ENCODE results near the gene LRBA. TPM values are rescaled to one million over a fixed set of nuclear protein-coding genes. Genes with fewer than 3 reads are reported as not detected.
"Not testable (repeated sequence)": the region's sequence is repeated elsewhere in the genome, so short reads cannot be mapped to it uniquely, and the experiment has no call there.

Gene LRBA
- polyA plus RNA-seq, 4 donors, result 56.5 to 78.7 (median 64.2) TPM

DNA sequence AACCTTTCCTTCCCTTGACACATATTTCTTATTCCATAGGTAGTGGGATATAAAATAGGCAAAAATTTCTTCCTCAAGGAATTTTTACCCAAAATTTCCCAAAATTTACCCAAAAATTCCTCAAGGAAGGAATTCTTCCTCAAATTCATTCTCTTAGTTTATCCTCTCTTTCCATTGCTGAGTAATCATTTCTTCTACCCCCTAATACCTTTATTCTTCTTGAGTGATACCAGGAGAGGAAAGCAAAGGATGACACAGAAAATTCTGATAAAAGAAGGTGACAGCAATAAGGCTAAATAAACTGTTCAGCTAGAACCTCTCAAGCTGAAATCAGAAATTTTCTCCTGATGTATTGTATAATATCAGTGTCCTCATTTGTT lies 624.6 kb downstream of the LRBA start:
- DNase-seq (ENCODE audit: low read depth in 4 of 4, low spot score in 2 of 4), result no peak

DNA sequence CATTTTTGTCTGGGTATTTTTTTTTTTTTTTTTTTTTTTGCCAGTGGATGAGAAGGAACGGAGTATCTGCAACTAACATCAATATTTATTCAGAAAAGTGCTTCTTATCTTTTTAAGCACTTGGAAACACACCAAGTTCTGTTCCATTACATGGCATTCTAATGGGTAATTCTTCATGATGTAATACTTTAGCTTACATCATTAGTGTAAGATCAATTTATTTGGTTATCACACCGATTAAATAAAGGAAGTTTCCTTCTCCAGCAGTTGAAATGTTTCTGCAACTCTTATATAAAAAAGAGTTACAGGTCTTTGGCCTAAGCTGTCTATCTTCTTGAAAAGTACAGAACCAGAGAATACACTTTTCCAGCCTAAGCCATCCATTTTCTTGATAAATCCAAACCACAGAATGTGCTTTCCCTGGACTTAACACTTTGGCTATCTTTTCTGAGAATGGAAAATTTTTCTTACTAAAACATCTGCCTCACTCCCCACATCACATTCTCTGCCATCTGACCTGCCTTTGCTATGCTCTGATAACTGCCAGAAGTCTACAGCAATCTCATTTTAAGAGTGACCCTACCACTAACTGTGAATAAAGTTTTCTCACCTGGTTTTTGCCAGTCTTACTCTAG lies 625.1 kb downstream of the LRBA start:
- no peak for DNase-seq (ENCODE audit: low read depth in 4 of 4, low spot score in 2 of 4)

DNA sequence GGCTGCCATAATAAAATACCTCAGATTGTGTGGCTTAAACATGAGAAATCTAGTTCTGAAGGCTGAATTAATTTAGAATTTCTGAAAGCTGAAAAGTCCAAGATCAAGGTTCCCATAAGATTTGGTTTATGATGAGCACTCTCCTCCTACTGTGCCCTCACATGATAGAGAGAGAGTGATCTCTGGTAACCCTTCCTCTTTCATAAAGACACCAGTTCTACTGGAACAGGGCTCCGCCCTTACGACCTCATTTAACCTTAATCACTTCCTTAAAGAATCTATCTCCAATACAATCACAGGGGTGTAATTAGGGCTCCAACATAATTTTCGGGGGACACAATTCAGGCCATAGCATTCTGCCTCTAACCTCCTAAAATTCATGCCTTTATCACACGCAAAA lies 627.1 kb downstream of the LRBA start:
- DNase-seq (ENCODE audit: low read depth in 4 of 4, low spot score in 2 of 4), result no peak

DNA sequence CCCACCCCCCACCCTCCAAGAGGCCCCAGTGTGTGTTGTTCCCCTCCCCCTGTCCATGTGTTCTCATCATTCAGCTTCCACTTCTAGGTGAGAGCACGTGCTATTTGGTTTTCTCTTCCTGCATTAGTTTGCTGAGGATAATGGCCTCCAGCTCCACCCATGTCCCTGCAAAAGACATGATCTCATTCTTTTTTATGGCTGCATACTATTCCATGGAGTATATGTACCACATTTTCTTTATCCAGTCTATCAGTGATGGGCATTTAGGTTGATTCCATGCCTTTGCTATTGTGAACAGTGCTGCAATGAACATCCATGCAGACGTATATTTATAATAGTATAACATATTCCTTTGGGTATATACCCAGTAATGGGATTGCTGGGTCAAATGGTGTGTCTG lies 628.7 kb downstream of the LRBA start:
- not testable (repeated sequence) for DNase-seq (ENCODE audit: low read depth in 4 of 4, low spot score in 2 of 4)

DNA sequence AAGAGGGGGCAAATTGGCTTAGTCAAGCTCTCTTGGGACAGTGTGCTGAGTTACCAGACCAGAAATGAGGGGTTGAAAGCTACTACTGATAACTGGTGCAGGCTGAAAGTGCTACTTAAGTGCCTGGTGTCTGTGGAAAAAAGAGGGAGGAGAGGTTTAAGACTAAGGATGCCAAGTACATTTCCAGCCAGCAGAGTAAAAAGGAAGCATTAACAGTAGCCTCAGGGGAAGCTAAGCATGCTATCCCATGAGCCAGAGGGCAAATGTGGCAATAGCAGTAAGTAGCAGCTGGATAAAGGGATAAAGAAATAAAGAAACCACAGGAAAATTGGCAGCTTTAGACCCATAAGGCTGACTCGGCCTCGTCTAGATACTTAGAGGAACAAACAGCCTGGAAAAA lies 629.5 kb downstream of the LRBA start:
- DNase-seq (ENCODE audit: low read depth in 4 of 4, low spot score in 2 of 4), result no peak

DNA sequence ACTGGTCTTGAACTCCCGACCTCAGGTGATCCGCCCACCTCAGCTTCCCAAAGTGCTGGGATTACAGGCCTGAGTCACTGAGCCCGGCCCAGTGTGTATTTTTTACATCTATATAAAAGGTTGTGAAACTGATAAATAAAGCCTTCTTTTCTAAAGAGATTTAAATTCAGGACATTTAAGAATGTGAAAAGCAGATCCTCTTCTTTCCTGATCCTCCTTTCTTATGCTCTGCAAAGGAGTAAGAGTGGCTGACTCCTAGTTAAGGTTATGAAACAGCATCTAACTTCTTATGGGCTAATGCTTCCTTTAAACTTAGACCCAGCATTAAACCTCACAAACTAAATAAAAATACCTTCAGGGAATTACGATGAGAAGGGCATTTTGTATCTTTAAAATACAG lies 630.8 kb downstream of the LRBA start:
- DNase-seq (ENCODE audit: low read depth in 4 of 4, low spot score in 2 of 4), result no peak

DNA sequence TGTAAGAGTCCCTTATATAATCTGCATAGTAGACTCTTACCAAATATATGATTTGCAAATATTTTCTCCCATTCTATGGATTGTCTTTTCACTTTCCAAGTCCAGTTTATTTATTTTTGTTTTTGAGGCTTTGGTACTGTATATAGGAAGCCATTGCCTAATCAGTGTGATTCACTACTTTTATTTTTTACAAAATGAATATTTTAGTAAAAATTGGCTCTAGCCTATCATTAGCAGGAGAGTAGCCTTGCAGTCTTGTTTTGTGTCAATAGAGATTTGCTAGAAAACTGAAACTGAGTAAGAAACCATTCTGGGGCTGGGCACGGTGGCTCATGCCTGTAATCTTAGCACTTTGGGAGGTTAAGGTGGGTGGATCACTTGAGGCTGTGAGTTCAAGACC lies 633.1 kb downstream of the LRBA start:
- no peak for DNase-seq (ENCODE audit: low read depth in 4 of 4, low spot score in 2 of 4)

DNA sequence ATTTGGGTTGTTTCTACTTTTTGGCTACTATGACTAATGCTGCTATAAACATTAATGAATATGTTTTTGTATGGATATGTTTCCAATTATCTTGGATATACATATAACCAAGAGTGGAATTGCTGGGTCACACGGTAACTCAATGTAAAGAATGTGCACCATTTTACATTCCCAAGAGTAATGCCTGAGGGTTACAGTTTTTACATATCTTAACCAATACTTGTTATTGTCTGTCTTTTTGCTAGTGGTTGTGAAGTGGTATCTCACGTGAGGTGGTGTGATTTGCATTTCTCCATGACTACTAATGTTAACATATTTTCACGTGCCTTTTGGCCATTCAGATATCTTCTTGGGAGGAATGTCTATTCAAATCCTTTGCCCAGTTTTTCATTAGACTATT lies 633.5 kb downstream of the LRBA start:
- no peak for DNase-seq (ENCODE audit: low read depth in 4 of 4, low spot score in 2 of 4)

DNA sequence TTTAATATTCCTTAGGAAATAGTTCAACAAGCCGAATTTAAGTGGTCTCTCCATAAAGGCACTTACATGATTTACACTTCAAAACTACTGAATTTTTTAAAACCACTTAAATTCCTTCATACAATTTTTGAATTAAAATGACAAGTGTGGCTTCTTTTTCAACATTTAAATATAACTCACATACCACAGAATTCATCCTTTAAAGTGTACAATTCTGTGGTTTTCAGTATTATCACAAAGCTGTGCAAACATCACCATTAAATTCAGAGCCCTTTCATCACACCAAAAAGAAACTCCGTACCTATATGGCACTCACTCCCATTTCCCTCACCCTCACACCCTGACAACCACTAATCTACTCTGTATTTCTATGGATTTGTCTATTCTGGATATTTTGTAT lies 634.0 kb downstream of the LRBA start:
- DNase-seq (ENCODE audit: low read depth in 4 of 4, low spot score in 2 of 4), result no peak

DNA sequence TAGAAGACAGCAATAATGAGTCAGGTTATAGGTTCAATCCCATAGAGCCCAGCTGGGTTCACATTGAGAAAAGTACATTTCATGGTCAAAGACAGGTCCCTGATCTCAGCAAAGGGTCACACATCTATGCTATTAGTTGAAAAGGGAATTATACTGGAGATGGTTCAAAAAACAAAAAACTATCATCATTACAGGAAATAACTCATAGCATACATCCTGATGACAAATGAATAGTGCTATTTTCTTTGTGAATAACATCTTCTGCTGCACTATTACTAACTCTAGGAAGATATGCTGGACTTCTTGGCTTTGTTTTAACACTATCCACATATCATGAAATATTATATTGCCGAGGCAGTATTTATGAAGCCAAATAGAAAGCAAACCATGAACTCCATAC lies 635.6 kb downstream of the LRBA start:
- DNase-seq (ENCODE audit: low read depth in 4 of 4, low spot score in 2 of 4), result no peak

DNA sequence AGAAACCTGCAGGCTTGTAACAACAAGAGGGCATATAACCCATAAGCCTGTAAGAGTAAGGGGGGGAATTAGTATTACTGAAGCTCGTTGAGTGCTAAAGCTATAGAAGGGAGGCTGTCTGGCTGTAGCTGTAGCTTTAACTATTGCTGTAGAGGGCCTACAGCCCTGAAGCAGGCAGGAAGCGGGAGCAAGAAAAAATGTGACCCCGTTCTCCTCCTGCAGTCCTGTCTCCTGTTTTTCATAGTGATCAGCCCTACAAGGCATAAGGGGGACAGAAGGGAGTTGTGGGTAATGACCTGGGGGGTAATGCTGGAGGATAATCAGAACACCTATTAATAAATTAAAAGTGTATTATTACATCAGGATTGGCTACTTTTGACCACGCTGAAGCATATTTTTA lies 640.1 kb downstream of the LRBA start:
- DNase-seq (ENCODE audit: low read depth in 4 of 4, low spot score in 2 of 4), result no peak

DNA sequence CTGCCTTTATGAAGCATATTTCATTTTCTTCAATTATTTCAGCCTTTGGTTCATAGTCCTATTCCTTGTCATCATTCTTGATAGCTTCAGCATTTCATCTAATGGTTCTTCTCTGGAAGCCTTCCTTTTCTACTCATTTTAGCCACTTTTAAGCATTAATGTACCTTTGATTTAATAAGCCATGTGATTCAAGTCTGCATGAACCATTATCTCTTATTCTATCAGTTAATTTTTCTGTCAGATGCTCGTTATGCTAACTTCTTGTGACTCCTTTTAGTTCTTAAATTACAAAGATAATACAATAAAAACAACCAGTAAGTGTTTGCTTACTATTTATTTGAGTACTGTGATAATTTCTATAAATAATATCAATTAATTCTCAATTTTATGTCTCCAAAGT lies 643.2 kb downstream of the LRBA start:
- DNase-seq (ENCODE audit: low read depth in 4 of 4, low spot score in 2 of 4), result no peak

DNA sequence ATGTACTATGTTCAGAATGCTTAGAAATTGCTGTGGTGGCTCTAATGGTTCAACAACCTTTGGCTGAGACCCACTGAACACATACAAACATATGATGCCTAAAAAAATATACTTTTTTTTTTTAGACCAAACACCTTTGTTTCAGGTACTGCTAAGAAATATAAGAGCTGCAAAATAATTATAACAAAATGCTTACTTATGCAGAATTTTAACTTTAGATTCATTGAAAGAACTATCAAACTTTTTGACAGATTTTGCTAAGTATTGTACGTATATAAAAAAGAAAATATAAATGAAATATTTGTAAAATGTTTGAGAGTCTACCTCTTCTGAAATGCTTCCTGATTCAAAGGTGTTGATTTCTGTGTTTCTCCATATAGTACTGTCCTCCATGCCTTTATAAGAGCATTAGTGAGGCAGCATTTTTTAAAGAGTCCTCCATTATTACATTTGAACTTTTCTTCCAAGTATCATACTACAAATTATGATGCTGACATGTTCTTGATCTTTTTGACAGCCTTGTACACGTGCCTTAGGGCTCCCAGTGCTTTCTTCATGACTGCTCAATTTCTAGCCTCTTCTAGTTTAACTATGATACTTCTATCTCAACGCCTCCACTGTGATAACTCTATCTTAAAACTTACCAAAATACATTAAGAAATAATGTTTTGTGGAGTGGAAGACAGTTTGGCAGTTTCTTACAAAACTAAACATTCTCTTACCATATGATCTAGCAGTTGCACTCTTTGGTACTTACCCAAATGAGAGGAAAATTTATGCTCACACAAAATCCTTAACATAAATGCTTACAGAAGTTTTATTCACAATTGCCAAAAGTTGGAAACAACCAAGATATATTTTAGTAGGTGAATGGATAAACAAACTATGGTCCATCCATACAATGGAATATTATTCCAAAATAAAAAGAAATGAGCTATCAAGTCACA lies 645.4 kb downstream of the LRBA start:
- no peak for DNase-seq (ENCODE audit: low read depth in 4 of 4, low spot score in 2 of 4)

DNA sequence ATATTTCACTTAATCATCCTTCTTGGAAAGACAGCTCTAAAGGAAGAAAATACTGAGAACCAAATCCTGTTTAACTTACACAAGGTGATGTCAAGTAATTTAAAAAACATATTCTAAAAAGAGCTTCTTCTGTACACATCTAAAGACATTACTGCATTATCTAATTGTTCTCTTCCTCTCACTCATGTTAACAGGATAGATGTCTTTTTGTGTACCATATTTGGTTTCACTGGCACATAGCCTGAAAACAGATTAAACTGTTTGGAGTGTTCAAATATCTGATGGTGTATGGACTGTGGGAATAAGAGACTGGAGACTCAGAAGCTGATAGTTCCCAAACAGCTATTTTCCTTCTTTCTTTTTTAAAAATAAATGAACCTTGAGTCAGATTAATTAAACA lies 646.4 kb downstream of the LRBA start:
- no peak for DNase-seq (ENCODE audit: low read depth in 4 of 4, low spot score in 2 of 4)

DNA sequence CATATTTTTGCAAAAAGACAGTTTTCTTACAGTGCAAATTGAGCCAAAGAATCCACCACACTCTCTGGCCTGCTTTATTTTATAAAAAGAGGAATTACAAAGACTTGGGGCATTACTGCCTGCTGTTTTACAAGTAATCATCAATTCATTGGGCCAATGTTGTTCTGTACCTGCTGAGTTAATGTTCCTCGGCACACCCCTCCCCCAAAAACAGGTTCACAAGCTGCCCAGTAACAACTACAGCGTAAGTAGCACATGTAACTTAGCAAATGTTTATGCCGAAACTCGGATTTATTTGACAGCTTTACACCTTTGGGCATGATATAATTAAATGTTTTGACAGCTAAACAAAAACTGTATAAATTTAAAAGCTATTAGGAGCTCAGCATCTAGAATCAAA lies 647.8 kb downstream of the LRBA start:
- DNase-seq (ENCODE audit: low read depth in 4 of 4, low spot score in 2 of 4), result no peak

DNA sequence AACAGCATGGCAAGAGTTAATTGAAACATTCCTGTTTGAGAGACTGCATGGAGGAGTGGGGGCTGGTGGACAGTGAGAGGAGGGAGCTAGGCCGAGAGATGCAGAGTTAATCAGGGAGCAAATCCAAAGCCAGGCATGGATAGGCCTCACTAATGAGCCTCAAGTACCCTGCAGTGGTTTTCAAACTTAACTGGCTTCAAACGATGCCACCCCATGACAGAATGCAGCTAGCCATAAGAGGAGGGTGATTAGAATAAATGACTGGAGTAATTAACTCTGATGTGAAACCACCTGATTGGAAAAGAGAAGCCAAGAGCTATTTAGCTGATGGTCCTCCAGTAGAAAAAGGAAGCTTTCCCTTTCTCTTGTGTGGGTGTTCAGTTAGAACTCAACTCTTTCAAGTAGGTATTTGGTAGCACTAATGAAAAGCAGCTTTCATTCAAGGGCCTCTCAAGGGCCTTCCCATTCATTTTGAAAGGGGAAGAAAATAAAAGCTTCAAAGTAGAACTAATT lies 648.5 kb downstream of the LRBA start:
- DNase-seq (ENCODE audit: low read depth in 4 of 4, low spot score in 2 of 4), result no peak

DNA sequence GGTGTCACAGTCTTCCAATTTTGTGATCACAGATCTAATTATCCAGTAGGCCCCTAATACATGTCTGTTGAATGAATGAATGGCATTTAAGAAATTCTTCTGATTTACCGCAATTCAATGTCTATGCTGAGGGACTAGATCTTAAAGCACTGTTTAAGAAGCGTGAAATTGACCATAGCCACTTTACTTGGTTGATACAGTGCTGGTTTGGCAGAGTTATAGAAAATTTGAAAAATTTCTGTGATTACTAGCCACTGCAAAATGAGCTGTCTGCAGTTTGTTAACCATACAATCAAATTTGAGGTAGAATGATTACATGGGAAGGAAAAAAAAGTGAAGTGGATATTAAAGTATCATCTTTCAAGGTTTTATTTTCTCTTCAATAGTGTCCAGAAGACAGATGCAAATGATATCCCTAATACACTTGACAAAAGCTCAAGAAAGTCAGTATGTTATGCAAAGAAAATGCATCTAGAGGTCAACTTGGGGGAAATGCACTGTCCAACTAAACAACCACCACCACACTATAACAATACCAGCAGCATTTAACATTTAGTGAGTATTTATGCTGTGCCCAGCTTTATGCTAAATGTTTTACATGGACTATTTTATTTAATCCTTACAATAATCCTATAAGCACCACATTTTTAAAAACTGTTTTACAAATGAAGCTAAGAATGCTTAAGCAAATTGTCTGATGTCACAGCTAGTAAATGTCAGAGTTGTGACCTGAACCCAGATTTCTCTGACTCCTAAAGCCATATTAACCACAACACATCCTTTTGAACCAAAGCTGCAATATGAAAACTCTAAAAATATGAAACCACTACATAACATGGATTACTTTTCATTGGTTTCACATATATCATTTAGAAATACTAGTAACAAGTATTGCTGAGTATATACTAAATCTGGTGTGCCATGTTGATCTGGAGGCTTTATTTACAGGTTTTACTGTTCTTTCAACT lies 651.1 kb downstream of the LRBA start:
- no peak for DNase-seq (ENCODE audit: low read depth in 4 of 4, low spot score in 2 of 4)

DNA sequence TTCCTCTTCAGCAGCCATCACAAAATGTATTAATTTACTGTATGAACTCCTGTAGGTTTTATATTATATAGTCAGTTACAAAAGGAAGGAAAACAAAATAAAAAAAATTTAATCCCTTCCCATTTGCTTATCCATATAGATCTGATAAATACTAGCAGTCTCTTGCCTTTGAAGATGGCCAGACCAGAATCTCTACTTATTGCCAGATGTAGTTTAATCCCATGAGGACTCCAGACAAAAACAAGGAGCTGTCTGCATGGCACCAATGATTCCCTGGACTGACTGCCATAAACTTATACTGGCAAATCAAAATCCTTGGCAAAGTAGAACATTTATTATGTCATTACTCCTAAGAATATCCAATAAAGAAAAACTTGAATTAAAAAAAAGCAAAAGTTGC lies 656.4 kb downstream of the LRBA start:
- no peak for DNase-seq (ENCODE audit: low read depth in 4 of 4, low spot score in 2 of 4)

DNA sequence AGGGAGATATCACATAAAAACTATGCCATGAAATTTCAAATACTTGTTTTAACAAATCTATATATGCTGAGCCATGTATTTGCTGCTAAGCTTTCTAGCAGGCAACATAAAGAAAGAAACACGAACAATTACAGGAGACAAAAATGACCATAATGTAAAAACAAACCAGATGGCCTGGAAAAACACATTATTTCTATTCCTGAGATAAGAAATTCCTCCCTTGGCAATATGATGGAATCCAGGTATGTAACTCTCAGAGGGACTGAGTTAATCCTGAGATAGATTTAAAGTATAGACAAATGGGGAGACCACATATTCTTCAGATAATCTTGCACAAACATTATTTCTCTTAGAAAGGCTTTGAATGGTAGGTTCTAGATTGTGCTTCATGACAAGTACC lies 657.3 kb downstream of the LRBA start:
- DNase-seq (ENCODE audit: low read depth in 4 of 4, low spot score in 2 of 4), result no peak

DNA sequence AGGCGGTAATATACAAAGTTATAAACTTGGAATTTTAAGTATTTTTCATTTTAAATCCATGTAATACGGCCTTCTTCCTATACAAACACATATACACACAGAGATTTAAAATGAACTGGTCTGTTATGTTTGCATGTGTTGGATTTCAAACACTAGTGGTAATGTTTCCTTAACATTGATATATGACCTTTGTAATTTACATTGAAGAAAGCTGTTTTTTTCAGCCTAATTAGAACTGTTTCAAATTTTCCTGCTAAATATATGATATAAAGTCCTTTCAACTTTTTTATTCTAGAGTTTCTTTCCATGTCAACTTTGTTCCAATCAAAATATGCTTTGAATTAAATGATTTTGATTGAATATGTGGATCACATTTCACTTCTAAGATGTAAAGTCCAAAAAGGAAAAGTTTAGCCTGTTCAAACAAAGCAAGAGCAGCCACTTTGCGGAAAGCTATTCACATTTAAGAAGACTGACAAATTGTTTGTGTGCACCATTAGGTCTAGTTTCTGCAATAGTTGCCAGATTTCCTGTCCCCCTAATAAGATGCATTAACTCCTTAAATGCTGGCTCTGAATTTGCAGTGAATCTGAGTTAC lies 659.1 kb downstream of the LRBA start:
- DNase-seq (ENCODE audit: low read depth in 4 of 4, low spot score in 2 of 4), result no peak

DNA sequence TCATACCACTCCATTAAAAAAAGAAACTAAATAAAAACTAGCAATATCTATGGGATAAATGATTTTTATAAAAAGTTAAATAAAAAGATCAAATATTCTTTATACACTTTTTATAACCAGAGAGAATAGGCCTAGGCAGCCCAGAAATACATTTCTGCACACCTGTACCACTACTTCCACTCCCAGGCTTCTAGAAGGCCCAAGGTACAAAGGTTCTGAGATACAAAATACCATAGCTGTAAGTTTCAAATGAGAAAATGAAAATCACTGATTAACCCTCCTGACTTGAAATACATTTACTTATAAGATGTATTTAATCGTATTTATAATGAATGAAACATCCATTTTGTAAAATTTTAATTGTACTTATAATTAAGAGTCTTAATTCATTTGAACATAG lies 659.7 kb downstream of the LRBA start:
- DNase-seq (ENCODE audit: low read depth in 4 of 4, low spot score in 2 of 4), result no peak
